HG02870 (cell line): ENCODE results near the gene NFE2.
"Not testable (repeated sequence)": the region's sequence is repeated elsewhere in the genome, so short reads cannot be mapped to it uniquely, and the experiment has no call there.

ENCODE experiments used
- ATAC-seq: cut with Tn5 transposase; IDR thresholded peaks from one replicate; pipeline ENCODE4 v1.9.1; 2021; ENCODE audit warnings: mild to moderate bottlenecking, moderate library complexity; ENCODE audit not compliant: unreplicated experiment

Gene NFE2

DNA sequence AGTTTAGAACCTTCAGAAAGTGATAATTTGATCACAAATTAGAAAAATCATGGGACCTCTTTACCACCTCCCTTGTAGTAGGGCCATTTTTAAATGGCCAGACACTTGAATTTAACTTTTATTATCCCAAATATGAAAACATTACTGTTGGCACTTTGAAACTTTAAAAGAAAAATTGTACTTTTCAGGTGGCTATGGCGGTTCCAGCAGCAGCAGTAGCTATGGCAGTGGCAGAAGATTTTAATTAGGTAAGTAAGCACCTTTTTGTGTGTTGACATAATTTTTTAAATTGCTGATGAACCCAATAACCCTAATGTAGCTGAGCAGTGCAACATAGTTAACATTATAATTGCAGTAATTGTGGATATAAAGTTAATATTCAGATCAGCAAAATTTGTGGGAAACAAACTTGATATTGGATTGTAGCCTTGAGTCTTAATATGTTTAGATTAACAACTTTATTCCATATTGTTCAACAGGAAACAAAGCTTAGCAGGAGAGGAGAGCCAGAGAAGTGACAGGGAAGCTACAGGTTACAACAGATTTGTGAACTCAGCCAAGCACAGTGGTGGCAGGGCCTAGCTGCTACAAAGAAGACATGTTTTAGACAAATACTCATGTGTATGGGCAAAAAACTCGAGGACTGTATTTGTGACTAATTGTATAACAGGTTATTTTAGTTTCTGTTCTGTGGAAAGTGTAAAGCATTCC lies 16.6 kb downstream of the NFE2 start:
- ATAC-seq: not testable (repeated sequence)

DNA sequence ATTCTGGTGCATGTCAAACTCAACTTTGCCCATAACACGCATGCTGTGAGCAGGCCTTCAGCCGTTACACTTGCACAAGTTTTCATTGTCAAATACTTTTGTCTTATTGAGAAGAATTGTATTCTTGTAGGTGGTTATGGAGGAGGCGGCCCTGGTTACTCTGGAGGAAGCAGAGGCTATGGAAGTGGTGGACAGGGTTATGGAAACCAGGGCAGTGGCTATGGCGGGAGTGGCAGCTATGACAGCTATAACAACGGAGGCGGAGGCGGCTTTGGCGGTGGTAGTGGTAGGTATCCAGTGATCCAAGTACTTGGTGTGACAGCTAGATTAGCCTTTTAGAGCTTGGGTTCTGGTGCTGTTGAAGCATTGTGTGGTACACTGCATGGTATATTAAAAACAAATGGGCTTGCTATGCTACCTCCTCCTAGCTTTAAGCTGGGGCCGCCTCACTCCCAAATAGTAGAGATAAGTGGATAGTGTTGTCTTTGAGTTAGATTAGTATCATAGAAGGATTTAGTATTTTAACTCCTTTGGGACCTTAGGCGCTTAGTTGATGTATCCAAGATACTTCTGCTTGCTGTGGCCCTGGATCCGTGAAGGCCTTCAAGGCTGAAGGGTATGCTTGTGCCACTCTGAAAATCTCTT lies 17.7 kb downstream of the NFE2 start:
- no peak for ATAC-seq

DNA sequence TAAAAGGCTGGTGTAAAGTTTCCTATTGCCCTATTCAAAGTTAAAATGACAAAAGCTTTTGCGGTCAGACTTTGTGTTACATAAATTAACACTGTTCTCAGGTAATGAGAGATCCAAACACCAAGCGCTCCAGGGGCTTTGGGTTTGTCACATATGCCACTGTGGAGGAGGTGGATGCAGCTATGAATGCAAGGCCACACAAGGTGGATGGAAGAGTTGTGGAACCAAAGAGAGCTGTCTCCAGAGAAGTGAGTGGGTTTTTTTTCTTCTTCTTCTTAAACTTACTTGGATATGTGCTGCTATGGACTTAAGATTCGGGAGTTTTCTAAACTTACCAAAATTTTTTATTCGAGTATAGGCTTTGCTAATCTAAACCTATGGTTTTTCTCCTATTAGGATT lies 19.1 kb downstream of the NFE2 start:
- ATAC-seq: not testable (repeated sequence)

DNA sequence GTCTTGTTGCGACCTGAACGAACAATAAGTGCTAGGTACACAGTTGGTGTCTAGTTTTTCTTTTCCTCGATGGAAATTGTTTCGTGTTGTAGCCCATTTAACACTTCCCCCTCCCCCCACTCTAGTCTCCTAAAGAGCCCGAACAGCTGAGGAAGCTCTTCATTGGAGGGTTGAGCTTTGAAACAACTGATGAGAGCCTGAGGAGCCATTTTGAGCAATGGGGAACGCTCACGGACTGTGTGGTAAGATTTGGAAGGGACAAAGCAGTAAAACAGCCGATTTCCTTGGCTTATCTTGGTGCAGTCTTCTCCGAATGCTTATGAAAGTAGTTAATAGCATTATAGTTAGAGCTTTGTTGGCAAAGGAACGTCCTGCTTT lies 19.6 kb downstream of the NFE2 start:
- not testable (repeated sequence) for ATAC-seq

DNA sequence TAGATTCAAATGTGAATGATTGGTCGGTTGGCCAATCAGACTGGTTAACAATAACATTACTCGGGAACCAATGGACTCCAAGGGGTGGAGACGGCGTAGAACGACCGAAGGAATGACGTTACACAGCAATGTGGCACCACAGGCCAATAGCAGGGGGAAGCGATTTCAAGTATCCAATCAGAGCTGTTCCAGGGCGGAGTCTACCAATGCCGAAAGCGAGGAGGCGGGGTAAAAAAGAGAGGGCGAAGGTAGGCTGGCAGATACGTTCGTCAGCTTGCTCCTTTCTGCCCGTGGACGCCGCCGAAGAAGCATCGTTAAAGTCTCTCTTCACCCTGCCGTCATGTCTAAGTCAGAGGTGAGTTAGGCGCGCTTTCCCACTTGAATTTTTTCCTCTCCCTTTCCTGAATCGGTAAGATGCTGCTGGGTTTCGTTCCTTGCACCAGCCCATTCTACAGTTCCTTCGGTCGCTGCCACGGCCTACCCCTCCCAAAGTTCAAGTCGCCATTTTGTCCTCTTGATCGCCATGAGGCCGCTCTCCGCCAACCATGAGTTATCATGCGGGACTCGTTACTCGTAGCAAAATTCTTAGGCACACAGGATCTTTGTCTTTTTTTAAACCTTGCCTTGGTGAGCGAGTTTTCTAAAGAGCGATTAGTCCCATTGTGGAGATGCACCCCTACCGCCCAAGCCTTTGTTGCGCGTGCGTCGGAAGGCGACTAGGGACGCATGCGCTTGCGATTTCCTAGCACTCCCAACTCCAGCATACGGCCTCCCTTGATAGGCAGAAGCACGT lies 20.2 kb downstream of the NFE2 start, which contains the start of gene HNRNPA1:
HNRNPA1 (plus strand) TSS at position 259 of the 793 bp plus-strand sequence; CDS start at position 341, 82 bp downstream.
- ATAC-seq: peak; percentile 80

DNA sequence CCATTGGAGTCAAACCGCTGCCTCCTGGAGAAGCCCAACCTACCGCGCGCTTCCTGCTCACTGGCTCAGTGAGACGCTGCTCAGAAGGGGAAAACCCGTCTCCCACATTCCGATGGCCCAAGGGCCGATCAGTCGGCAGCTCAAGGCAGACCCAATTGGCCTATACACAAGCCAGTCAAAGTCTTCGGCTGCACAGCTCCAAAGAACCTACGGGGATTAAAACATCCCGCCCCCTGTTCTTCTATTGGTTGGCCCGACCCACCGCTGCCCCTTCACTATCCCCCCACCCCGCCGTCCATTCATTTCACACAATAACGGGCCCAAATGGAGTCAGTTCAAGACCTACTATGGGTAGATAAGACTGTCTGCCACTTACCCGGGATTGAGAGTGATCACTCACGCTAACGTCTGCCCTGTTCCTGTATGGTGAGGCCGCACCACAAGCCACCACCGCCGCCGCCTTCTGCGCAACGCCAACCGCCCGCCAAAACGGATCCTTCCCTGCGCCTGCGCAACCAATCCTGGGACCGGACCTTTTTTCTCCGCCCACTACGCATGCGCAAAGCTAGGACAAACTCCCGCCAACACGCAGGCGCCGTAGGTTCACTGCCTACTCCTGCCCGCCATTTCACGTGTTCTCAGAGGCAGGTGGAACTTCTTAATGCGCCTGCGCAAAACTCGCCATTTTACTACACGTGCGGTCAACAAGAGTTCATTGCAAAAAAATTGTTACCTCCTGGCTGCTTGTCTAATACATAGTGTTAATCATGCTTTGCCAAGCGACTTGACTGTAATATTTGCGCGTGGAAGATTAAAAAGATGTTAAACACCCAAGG lies 21.0 kb downstream of the NFE2 start, which contains the start of gene CBX5:
CBX5 (minus strand) TSS at position 491 of the 836 bp plus-strand sequence. CDS start 22,472 bp downstream, outside the sequence.
- ATAC-seq: peak; percentile 67

DNA sequence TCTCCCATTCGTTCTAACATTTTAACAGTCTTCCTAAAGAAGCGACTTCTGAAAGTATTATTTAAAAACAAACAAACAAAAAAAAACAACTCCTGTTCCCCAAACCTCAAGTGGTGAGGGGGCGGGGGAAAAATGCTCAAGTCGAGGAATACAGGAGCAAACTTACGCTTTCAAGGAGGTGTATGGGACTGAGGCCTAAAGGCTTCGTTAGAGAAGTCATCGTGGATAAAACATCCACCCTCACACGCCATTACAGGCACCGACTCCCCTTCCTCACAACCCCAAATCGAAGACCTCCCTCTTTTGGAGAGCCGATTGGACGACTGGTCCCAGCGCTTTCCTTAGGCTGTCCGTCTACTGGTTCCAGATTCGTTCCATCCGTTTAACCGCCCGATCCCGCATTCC lies 21.6 kb downstream of the NFE2 start:
- no peak for ATAC-seq

DNA sequence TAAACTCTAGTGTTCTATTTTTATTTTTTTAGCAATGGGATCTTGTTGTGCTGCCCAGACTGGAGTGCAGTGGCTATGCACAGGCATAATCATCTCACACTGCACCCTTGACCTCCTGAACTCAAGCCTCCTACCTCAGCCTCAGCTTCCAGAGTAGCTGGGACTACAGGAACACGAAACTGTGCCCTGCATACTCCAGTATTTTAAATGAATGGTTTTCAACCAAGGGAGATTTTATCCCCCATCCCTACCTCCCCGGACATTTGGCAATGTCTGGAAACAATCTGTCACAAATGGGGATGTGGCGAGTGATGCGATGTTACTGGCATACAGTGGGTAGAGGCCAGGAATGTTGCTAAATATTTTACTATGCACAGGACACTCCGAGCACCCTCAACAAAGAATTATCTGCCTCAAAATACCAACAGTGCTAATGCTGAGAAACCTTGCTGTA lies 23.0 kb downstream of the NFE2 start:
- no peak for ATAC-seq

DNA sequence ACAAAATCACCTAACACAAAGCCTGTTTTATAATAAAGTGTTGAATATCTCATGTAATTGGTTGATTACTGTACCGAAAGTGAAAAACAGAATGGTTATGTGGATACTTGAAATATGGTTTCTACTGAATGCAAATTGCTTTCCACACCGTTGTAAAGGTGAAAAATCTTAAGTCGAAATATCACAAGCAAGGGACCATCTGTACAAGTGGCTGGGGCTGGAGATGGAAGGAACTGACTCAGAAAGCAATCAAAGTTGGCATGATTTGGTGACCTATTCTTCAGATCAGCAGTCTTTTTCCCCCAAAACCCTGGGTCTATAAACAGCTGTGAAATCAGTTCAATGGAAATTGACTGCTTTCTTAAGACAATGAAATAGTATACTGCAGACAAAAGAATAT lies 24.4 kb downstream of the NFE2 start:
- ATAC-seq: no peak

DNA sequence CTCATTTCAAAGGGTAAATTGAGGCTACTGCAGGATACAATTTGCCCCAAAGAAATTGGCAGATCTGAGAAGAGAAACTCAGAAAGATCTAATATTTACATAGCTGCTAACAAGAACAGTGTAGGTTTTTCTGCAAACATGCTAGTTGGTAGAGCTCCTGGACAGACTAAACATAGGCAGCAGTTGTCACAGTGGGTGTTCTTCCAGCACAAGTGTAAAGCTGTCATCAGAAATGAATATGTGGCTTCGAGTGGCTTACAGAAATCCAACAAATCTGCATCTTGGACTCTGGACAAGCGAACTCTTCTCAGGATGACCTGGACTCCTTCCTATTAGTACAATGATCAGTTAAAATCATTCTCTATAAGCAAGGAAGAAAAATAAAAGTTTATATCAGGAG lies 26.8 kb downstream of the NFE2 start:
- ATAC-seq: no peak

DNA sequence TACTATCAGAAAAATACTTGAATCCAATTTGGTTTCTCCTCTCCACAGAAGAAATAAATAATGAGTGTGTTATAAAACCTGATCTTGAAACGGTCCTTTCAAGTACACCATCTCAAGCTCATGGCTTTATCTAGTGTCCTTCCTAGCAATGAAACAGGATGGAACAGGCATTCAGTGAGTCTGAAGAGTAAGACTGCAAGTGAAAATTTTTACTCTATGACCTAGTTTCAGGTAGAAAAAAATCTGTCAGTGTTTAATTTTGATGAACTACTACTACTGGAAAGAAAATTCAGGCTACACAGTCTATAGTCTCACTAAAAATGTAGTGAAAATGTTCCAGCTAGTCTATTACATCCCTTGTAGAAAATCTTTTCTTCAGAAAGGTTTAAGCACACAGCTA lies 28.6 kb downstream of the NFE2 start:
- ATAC-seq: peak; percentile 57

DNA sequence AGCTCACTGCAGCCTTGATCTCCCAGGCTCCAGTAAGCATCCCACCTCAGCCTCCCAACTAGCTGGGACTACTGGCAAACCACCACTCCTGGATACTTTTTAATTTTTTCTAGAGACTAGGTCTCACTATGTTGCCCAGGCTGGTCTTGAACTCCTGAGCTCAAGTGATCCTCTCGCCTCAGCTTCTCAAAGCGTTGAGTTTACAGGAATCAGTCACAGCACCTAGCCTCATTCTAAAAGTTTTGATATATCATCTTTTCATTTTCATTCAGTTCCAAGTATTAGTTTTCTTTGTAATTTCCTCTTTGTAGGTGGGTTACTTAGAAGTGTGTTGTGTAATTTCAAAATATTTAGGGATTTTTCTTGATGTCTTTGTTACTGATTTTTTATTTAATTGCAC lies 30.5 kb downstream of the NFE2 start:
- ATAC-seq: no peak

DNA sequence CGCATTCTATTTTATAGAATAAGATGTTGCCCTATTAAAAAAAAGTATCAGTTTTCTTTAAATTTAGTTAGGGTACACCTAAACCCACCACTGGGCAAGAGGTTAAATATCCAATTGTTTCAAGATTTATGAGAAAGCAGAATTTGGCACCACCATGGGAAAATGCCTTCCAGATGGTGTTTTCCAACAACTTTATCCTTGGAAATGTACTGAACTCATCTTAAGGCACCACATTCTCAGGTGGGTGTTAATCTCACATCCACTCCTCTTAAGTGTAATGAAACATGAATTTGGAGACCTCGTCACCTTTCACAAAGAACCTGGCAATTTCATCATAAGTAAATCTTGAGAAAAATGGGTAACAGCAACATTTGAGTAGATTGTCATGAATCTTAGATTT lies 34.0 kb downstream of the NFE2 start:
- no peak for ATAC-seq

DNA sequence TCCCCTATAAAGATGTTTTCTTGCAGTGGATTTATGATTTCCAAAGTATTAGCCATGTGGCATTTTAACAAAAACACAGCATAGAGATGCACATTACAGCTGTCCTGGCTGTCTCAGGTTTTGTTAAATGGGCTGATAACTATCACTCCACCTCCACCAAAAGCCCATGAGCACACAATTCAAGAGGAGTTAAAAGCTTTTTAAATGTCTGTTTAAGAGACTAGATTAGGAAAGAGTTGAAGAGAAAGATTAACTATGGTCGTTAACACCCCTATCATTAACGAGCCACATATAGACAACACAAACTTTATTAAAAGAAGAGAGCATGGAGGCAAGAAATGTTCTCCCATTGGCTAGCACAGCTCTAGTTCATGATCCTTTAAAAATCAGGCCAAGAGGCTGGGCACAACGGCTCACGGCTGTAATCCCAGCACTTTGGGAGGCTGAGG lies 35.4 kb downstream of the NFE2 start:
- ATAC-seq: no peak

DNA sequence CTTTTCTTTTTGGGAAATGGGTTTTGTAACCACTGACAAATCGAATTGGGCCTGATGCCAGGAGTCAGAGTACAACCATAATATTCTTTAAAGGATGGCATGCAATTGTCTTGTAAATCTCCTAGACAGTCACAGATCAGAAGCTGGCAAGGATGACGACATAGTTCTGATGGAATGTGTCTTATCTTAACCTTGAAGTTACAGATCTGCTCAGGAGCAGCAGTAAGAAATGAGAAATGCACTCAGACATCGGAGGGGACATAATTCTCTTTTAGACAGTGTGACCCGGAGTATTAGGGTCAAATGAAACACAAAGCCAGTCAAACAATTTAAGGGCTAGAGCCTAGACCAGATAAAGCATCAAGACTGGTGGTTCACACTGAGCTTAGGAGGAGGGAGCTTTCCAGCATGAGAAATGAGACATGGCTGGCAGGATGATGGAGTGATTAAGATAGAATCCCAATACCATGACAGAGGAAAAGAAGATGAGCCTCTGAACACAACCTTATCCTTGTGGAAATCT lies 38.4 kb downstream of the NFE2 start:
- no peak for ATAC-seq

DNA sequence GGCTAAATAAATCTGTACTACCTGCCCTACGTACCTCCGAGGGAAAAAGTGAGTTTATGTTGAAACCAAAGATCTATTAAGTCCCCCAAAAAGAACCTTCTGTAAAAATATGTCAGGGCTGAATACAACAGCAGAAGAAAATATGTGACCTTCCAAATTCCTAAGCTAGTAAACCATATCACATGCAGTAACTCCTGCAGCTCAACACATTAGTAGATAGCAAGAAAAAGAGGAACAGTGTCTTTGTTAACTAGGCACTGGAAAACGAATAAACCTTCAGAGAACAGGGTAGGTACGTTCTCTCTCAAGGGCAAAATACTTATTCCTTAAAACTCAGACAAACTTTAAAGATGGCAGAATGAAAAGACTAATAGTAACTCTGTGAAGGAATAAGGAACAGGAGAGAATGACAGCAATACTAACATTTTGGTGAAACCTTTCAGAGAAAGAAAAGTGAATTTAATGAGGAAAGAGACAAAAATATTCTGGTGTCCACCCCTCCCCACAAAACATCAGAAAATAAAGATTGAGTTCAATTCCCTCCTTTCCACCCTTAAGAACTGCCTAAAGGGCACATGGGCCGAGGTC lies 38.9 kb downstream of the NFE2 start:
- ATAC-seq: no peak

DNA sequence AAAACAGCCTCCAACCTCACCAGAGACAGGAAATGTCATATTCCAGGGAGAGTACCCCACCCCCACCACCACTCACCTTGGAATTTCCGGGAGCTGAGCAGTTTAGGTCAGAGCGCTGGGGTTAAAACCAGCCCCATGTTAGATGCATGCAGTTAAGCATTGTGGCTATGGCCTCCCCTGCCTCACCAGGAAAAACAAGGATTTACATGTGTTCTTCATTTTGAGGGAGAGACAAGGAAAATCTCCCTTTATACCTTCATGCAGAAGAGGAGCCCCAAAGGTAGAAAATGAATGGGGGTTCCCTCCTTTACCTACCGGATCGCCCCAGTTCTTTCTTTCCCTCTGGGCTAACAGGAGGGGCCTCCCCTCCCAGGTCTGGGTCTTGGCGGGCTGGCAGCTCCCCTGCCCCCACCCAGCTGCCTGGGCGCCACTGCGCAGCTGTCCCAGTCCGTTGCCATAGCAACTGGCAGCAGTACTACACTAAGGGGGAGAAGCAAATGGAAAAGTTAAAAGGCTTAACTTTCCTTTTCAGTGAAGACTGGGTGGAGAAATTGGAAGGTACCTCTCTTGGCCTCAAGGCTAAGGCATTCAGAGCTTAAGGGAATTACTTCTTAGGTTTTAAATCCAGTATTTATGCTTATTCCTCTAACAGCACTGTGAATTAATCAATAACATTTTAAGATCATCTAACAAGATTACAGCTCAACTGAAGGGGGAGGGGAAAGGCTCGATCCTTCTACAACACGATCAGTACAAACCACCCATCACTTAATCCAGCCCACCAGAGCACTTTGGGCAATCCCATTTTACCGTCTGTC lies 41.4 kb downstream of the NFE2 start:
- peak; percentile 71 for ATAC-seq

DNA sequence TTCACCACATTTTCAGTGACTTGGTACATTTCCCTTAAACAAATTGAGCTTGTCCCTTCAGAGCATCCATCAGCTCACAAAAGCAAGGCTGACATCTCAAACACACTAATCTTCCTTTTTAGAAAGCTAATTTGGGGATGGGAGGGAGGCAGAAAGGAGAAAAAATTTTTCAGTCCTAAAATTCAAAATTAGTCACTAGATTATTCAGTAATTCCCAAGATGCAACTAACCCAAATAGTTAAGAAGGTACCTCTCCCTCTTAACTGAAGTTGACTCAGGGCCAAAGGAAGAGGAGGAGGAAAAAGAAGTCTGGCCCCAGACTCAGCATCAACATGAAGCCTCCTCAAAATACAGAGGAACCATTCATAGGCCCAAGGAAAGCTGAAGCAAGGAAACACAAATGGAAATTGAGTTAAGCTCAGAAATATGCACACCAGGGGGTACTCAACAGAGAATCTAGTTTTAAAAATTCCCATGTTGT lies 42.6 kb downstream of the NFE2 start:
- no peak for ATAC-seq

DNA sequence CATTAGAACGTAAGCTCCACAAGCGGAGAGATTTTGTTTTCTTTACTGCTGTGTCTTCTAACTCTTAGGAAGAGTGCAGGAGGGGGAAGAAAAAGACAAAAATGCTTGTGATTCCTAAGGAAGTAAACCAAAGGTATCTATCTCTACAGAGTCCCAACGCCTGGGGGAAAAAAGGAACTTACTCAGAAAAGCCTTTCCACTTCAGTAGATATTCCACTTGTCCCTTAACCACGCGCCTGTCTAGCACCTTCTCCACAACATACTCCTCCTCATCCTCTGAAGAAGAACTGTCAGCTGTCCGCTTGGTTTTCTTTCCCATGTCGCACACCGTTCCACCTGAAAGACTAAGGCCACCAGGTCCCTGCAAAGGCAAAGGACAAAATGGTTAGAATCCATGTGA lies 43.5 kb downstream of the NFE2 start:
- no peak for ATAC-seq
